Osteoblast (primary cell): ENCODE data around the gene ZC3HAV1. TPM values are rescaled to one million over a fixed set of nuclear protein-coding genes. Genes with fewer than 3 reads are reported as not detected.

Source experiments
- DNase-seq: peaks from one replicate; pipeline ENCODE4 v3.0.0; 2011; ENCODE audit warnings: low spot score, mixed read lengths; ENCODE audit not compliant: insufficient read length; ENCODE audit errors: missing footprints
- H2AFZ ChIP-seq: 2 replicates; pipeline ENCODE4 v1.6.0; 2011; ENCODE audit warnings: mild to moderate bottlenecking, low read length
- H3K27ac ChIP-seq: 2 replicates; pipeline ENCODE4 v1.5.1; 2011; ENCODE audit warnings: mild to moderate bottlenecking, low read depth, low read length, moderate library complexity
- H3K27me3 ChIP-seq: 2 replicates; pipeline ENCODE4 v1.6.0; 2012; ENCODE audit warnings: mild to moderate bottlenecking, control low read depth, inconsistent platforms, low read length, moderate library complexity; ENCODE audit not compliant: insufficient read depth
- H3K36me3 ChIP-seq: 2 replicates; pipeline ENCODE4 v1.5.1; 2011; ENCODE audit warnings: mild to moderate bottlenecking, low read length, control low read depth, moderate library complexity; ENCODE audit not compliant: insufficient read depth
- H3K4me1 ChIP-seq: 2 replicates; pipeline ENCODE4 v1.5.1; 2011; ENCODE audit warnings: mild to moderate bottlenecking, low read length, control low read depth, moderate library complexity; ENCODE audit not compliant: insufficient read depth
- H3K4me2 ChIP-seq: 2 replicates; pipeline ENCODE4 v1.6.0; 2011; ENCODE audit warnings: mild to moderate bottlenecking, low read length; ENCODE audit not compliant: insufficient read depth
- H3K4me3 ChIP-seq: fragments of 200-600 bp; sonication (generic); 3 replicates; pipeline ENCODE4 v1.5.1; 2012; ENCODE audit warnings: mild to moderate bottlenecking, low read length, inconsistent platforms; ENCODE audit not compliant: insufficient read depth
- H3K79me2 ChIP-seq: 2 replicates; pipeline ENCODE4 v1.6.0; 2012; ENCODE audit warnings: mild to moderate bottlenecking, low read length, control low read depth, inconsistent platforms; ENCODE audit not compliant: insufficient read depth
- H3K9me3 ChIP-seq: 2 replicates; pipeline ENCODE4 v1.5.1; 2011; ENCODE audit warnings: low read depth, low read length, control low read depth
- H4K20me1 ChIP-seq: 2 replicates; pipeline ENCODE4 v1.6.0; 2012; ENCODE audit warnings: mild to moderate bottlenecking, low read length, control low read depth; ENCODE audit not compliant: insufficient read depth
- CTCF ChIP-seq: IDR thresholded peaks from 2 replicates; pipeline ENCODE4 v1.5.1; 2011; ENCODE audit warnings: mild to moderate bottlenecking, low read depth, low read length, moderate library complexity; ENCODE audit errors: extremely low read depth
- total RNA-seq: library from RNA; depleted of rRNA; stranded (reverse); fragments of >200 nt; gene quantifications from 2 replicates; pipeline ENCODE4 v1.2.3, GENCODE V29; 2012

The ZC3HAV1 gene
- total RNA-seq, 1 donor: 44.5 TPM

GRCh38 chr7:139035586-139036353 is 73.8 kb downstream of the ZC3HAV1 start, which contains the start of gene ZC3HAV1L:
TSS of gene ZC3HAV1L (minus strand) at chr7:139036042. CDS start at chr7:139036017, 25 bp downstream.
- TF ChIP-seq CTCF: no peak
- H3K4me3 ChIP-seq: peak within 1 kb of the TSS; percentile 80
- no peaks in the 10 kb centered on the region for H4K20me1 ChIP-seq
- H3K36me3 ChIP-seq: peaks cover 20% of the 10 kb centered on the region
- H3K4me2 ChIP-seq: peak within 1 kb of the TSS; percentile 88
- peak within 1 kb of the TSS; percentile 52 for H3K27ac ChIP-seq
- H2AFZ ChIP-seq: peak within 1 kb of the TSS; percentile 95
- no peaks in the 10 kb centered on the region for H3K9me3 ChIP-seq
- no peaks in the 10 kb centered on the region for H3K27me3 ChIP-seq
- H3K79me2 ChIP-seq: peaks cover 23% of the 10 kb centered on the region
- H3K4me1 ChIP-seq: peaks cover 12% of the 10 kb centered on the region
- DNase-seq: peak; percentile 95

GRCh38 chr7:139034855-139035585 is 74.5 kb downstream of the ZC3HAV1 start:
- Histone ChIP-seq H4K20me1 (no peaks in the 10 kb centered on the region), H3K4me3 (peak overlapping the region; percentile 80), H2AFZ (peak overlapping the region; percentile 95), H3K9me3 (no peaks in the 10 kb centered on the region), H3K79me2 (peaks cover 23% of the 10 kb centered on the region), H3K27me3 (no peaks in the 10 kb centered on the region), H3K27ac (peak overlapping the region; percentile 18), H3K36me3 (peaks cover 20% of the 10 kb centered on the region), H3K4me2 (peak overlapping the region; percentile 88), H3K4me1 (peaks cover 12% of the 10 kb centered on the region)
- no peak for TF ChIP-seq CTCF
- DNase-seq: peak; percentile 93

GRCh38 chr7:139034336-139034735 is 75.2 kb downstream of the ZC3HAV1 start:
- Histone ChIP-seq H3K36me3 (peaks cover 26% of the 10 kb centered on the region), H3K27ac (no peak overlapping the region), H3K79me2 (peaks cover 23% of the 10 kb centered on the region), H3K4me3 (peak overlapping the region; percentile 80), H3K27me3 (no peaks in the 10 kb centered on the region), H3K4me1 (peaks cover 12% of the 10 kb centered on the region), H4K20me1 (no peaks in the 10 kb centered on the region), H2AFZ (no peak overlapping the region), H3K9me3 (no peaks in the 10 kb centered on the region), H3K4me2 (peak overlapping the region; percentile 88)
- TF ChIP-seq CTCF: no peak
- DNase-seq: peak; percentile 88
